Measurements from ENCODE around the gene ALDH1L1.
A peak's percentile ranks its signal among the peaks of the same experiment; 100 is the strongest.

The ALDH1L1 gene

DNA sequence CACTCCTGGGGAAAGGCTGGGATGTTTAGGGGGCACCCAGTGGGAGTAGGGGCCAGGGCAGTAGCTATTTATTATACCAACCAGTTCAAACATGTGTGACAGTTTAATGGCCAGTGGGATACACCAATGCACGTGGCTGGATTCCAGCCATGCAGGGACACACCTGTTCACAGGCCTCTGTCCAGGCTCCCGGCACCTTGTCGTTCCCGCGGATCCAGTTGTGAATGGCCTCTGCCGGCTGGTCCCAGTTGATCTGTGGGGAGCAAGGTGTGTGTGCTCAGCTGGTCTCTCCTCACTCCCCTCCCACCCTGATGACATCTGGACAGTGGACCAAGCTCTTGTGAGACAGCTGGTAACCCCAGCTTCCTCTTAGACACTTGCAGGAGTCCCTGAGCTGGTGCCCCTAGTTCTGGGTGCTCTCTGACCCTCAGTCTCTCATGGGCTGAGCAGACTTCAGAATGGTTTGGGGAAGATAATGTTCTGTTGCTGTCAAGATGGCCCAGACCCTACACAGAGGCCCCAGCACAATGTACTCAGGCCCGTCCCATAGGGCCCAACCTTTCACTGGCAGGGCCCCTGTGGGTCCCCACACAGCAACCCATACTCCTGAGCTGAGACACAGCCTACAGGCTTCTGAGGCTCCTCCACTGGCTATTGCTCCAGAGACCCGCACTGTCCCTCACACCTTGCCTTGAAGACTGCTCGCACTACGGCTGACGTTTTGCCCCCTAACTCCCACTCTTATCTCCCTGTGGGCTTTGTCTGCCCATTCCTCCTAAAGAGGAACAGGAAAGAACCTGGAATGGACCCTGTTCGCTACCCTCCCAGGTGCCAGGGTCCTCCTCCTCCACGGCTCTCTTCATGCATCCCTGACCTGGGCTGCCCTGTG lies 25.8 kb downstream of the ALDH1L1 start:
- DNase-seq = no peak

GRCh38 chr3:126153695-126154360 lies 26.6 kb downstream of the ALDH1L1 start:
- DNase-seq = no peak

DNA sequence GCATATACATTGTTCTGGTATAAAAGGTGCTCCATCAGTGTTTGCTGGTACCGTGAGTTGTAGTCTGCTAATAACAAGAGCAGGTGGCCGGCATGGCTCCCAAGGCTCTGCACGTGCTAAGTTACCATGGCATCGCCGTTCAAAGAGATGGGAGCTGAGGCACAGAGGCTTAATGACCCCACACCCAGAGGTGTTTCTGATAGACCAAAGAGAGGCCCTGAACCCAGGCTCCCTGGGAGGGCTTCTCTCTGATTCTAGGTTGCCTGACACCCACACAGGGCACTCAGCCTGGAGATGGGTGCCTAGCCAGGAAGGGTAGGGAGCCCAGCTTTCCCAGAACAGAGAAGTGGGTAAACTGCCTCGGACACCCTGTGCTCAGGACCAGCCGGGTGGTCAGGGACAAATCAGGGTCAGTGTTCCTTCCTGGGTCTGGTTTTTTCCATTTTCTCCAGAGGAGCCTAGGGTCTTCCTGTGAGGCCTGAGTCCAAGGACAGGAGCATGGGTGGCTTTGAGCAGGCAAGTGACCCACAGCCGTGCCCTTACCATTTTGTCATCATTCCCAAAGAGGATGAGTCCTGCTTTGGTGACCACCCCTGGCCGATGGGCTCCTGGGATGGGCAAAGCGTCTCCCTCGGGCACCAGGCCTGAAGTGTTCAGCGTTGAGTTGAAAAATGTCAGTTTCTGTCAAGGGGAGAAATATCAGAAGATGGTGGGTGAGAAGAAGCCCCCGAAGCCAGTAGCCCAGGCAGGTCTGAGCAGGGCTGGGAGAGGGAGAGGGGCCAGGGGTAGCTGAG lies 27.3 kb downstream of the ALDH1L1 start:
- no peak for DNase-seq

DNA sequence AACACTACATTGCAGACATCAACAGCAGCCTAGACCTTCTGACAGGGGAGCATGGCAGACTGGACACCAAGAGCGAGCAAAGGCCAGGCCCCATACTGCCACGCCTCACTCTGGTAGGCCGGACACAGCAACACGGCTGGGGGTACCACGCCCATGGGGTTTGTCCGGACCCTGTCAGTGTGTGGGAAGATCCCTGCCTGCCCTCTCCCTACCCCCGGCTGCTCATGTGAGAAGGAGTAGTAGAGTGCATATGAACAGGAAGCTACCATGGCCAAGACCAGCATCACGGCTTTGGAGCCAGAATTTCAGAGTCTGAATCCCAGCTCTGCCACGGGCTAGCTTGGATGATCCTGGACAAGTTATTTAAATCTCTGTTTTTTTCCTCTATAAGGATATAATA lies 27.9 kb downstream of the ALDH1L1 start:
- DNase-seq = no peak

DNA sequence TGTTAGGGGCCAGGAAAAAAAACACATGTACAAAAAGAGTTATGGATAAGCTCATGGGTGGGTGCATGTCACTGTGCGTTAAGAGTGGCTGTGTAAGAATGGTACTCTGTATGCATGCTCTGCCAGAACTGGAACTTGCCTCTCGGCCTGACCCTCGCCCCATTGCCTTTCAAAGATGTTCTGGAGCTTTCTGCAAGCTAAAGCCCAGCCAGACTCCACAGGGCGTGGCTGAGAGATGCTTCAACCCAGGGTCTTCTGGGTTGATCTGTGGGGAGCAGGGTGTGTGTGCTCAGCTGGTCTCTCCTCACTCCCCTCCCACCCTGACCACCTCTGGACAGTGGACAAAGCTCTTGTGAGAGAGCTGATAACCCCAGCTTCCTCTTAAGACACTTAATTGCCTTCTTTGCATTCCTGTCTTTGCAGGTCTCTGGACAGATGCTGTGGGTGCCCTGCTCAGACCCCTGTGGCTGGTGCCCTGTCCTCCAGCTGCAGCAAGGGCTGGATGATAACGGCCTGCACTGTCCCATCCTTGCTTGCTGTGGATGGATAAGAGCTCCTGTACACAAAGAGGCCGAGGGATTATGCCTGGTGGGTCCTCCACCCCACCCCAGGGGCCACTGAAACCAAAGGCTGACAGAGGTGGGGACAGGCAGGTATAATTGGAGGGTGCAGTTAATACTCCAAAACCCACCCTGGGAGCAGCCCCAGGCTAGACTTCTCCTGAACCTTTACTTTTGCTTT lies 28.7 kb downstream of the ALDH1L1 start:
- DNase-seq = no peak

- no peak for DNase-seq
These were observed 30.3 kb downstream of the ALDH1L1 start for GRCh38 chr3:126149960-126150515.

DNA sequence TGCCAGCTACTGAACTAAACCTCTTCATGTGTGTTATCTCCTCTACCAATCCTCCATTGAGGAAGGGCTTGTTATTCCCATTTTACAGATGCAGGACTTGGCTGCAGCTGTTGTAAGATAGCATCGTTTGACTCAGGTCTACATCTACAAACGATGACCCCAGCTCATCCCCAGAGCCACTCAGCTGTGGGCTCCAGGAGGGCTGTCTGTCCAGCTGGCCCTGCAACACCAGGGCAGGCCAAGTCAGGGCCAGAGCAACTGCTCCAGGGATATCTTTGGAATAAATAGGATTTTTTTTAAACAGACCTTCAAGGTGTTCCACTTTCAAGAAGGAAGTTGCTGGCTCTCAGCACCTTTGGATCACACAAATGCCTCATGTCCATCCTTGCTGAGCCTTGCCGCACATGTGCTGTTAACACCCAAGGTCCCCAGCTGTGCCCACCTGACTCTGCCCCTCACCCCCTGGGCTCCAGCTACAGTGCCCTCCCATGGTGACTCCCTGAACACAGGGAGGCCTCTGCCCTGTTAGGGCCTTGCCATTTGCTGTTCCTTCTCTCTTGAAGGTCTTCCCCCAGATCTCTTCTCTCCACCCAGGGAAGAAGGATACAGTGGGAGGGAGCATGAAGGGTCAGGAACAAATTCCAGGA lies 31.0 kb downstream of the ALDH1L1 start:
- no peak for DNase-seq

DNA sequence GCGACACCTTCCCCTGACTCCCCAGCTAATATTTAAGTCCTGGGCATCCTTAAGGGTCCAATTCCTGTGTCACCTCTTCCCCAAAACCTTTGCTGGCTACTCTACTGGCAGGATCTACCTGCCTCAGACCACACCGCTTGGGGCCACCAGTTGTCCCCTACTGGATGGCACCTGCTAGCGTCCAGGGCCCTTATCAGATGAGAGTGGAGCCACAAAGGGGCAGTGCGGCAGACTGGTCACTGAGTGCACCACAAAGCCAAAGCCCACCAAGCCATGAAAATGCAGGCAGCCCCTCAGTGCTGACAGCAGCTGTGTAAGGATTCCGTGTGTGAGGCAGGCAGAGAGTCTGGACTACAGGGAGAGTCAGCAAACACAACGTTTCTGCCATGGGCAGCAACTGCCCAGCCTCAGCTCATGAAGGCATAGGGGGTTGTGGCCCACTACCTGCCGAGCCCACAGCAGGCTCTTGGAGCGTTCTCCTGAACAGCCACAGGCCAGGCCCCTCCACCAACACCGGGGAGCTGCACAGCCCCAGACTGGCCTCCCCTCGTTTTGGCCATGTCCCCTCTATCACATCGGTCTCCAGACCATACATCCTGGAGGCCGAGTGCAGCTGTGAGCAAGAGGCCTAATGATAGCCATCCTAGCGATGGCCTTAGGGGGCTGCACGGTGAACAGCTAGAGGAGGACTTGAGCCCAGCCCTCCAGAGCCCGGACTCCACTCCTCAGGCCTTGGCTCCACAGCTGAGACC lies 32.3 kb downstream of the ALDH1L1 start:
- no peak for DNase-seq

- DNase-seq = no peak
These were observed 33.0 kb downstream of the ALDH1L1 start for GRCh38 chr3:126147147-126147931.

DNA sequence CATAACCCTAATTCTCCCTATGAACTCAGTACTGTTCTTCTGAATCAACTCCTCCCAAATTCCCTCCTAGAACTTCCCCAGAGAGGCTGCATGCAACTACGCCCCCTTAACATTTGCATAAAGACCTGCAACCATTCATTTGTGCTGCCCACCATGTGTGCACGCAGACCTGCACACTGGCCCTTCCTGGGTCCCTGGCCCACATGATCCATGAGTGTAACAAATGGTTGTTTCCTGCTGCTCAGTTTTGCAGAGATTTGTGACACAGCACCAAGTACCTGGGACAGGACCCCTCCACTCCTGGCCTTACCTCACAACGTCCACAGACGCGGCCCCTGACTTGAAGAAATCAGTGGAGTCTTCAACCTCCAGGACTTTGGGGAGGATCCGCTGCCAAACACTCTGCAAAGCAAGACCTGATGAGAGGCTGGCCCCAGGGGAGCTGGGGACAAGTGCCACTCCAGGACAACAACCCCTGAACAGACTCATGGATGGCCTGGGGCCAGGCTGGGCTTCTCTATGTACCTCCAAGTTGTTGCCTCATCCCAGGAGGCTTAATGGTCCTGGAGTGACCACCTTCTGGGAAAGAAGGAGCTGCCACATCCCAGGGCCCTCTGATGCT lies 33.8 kb downstream of the ALDH1L1 start:
- no peak for DNase-seq

DNA sequence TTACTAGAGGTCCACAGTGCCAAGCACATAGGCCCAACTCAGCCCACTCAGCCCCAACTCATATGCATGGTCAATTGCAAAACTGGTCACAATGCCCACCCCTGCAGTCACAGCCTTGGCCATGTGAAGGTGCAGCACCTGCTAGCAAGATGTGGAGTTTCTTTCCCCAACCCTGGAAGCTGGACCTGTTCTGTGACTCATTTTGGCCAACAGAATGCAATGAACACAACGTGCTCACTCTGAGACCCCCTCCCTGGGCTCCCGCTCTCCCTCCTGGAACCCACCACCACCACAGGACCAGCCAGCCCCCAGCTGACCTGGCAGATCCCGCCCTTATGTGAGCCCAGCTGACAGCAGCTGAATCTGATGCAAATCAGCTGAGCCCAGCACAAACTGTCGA lies 34.4 kb downstream of the ALDH1L1 start:
- no peak for DNase-seq

GRCh38 chr3:126142652-126143051 lies 37.7 kb downstream of the ALDH1L1 start:
- DNase-seq = no peak

DNA sequence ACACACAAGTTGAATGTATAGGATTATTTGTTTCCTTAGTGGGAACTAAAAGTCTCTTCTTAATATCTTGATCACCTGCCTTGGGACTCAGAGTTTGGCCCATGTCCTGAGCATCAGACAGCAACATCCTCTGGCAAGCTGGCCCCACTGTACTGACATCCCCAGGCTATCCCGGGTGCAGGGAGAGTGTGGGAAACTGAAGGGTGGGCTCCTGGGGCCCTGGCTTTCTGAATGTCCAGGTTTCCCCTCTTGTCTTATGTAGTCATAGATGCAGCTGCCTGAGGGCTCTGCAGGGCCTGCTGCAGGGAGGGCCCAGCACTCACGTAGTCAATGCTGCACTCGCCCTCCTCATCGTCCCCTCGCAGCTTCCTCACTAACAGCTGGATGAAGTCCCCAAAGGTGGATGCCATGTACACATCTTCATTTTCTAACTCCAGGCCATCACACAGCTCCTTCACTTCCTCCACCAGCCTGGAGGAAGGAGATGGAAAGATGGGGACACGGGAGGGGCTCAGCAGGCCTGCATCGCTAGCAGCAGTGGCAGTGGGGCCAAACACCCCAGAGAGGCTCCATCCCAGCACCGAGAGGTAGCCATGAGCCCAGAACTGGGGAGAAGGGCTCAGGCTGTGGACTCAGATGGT lies 42.8 kb downstream of the ALDH1L1 start:
- no peak for DNase-seq

- no peak for DNase-seq
These were observed 43.8 kb downstream of the ALDH1L1 start for GRCh38 chr3:126136428-126137220.

GRCh38 chr3:126135406-126136076 lies 44.8 kb downstream of the ALDH1L1 start:
- no peak for DNase-seq

GRCh38 chr3:126135071-126135405 lies 45.3 kb downstream of the ALDH1L1 start:
- no peak for DNase-seq

DNA sequence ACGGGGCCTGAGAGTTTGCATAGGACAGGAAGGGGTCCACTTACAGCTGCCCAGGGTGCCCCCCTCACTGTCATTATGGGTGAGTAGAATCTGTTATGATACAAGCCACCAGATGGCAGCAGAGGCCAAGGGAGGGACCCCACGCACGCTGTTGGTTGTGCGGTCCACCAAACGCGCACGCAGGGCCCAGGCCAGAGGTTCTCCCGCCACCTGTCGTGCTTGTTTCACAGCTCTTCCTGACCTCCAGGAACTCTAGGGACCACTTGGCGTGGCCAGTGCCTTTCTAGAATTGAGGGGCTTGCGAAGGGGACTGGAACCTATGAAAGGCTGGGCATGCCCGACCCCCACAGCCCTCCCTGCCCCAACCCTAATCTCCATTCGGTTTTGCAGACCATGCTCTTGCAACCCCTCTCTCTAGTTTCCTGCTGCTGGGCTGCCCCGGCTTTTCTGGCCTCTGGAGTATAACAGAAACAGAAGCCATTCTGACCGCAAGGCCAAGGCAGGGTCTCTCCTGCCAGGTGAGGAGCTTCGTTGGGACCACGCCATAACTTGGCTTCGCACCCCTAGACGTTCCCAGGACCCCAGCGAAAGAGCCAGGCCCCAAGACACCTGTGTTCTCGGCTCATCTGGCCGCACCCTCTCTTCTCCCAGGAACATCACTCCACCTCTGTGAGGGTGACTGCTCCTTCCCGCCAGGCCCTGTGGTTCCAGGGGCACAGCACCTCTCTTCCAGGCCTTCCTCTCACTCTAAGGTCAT lies 46.0 kb downstream of the ALDH1L1 start:
- peak in 9 of 14 donors; percentile 8 to 47 (median 23) for DNase-seq

Data from C1 segment of cervical spinal cord (tissue), 14 donors.